ENCODE results near the gene ELANE. TPM values are rescaled to one million over a fixed set of nuclear protein-coding genes. Genes with fewer than 3 reads are reported as not detected.

Gene ELANE
- total RNA-seq, 1 donor from 2014 or later, result not detected

DNA sequence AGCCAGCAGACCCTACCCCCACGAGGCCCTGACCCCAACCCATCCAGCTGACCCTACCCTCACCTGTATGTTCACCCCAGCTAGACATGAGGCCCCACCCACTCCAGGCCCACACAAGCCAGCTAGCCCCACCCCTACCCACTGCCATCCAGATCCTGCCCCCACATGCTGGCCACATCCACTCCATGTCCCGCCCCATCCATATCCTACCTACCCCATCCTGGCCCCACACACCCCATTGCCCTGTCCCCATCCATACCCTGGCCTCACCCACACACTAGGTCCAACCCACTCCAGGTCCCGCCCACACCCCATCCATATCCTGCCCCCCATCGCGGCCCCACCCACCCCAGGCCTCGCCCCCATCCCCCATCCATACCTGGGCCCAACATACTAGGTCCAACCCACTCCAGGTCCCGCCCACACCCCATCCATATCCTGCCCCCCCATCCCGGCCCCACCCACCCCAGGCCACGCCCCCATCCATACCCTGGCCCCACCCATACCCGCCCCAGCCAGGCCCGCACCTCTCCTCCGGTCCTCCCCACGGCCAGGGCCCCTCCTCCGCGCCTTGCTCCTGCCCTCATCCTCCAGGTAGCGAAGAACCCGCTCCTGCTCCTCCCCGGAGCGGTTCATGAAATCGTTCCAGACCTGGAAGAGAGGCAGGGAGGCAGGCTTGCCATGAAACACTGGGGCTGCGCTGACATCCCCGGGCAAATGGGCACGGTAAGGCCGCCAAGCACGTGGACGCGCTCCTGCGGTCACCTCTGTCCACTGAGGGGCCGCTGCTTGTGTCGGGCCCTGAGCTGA, 48.4 kb downstream of the ELANE start:
- Mint-ChIP-seq H3K9me3 (no peaks in the 10 kb centered on the region), H3K4me3 (no peak overlapping the region), H3K27me3 (no peaks in the 10 kb centered on the region), H3K27ac (no peak overlapping the region), H3K4me1 (ENCODE audit: unreplicated experiment) (peaks cover 3% of the 10 kb centered on the region), H3K36me3 (peaks cover 5% of the 10 kb centered on the region)
- TF ChIP-seq, protein P1, sequence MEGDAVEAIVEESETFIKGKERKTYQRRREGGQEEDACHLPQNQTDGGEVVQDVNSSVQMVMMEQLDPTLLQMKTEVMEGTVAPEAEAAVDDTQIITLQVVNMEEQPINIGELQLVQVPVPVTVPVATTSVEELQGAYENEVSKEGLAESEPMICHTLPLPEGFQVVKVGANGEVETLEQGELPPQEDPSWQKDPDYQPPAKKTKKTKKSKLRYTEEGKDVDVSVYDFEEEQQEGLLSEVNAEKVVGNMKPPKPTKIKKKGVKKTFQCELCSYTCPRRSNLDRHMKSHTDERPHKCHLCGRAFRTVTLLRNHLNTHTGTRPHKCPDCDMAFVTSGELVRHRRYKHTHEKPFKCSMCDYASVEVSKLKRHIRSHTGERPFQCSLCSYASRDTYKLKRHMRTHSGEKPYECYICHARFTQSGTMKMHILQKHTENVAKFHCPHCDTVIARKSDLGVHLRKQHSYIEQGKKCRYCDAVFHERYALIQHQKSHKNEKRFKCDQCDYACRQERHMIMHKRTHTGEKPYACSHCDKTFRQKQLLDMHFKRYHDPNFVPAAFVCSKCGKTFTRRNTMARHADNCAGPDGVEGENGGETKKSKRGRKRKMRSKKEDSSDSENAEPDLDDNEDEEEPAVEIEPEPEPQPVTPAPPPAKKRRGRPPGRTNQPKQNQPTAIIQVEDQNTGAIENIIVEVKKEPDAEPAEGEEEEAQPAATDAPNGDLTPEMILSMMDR (conservative IDR thresholded peaks at IDR 0.05), result no peak
- no peak for DNase-seq (ENCODE audit: extremely low spot score, unreplicated experiment)

DNA sequence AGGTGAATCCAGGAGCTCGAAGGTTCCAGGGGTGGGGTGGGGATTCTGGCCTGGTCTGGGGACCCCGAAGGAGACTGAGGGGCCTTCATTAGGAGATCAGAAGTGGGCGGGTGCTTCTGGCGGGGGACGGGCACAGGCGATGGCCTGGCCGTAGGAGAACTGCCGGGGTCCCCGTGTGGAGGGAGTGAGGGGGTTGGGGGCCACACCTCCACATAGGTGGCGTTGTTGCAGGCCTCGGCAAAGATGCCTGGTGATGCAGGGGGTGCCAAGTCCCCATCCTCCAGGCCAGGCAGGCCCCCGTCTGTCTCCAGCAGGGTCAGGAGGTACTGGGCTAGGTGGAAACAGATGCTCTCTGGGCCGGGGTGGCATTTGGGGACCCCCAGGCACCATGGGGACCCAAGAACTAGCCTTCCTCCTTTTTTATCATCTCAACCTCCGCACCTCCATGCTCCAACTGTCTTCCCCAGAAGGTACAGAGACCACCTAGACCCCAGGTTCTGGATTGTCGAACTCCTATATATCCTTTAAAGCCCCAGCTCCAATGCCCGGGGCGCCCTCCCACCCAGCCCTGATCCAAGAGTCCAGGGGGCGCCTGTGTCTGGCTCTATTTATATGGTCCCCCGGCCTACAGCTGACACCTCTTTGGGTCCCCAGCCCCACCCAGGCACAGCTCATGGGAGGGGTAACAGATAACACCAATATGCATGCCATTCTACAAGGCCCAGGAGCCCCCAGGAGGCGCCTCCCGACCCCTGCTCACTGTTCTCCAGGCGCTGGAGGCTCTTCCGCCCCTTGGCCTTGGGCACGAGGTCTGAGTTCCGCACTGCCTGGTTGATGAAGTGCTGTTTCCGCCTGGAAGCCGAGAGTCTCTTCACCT, 49.4 kb downstream of the ELANE start:
- DNase-seq (ENCODE audit: extremely low spot score, unreplicated experiment), result no peak
- Mint-ChIP-seq H3K9me3 (no peaks in the 10 kb centered on the region), H3K27me3 (no peaks in the 10 kb centered on the region), H3K4me3 (no peak overlapping the region), H3K27ac (no peak overlapping the region), H3K4me1 (ENCODE audit: unreplicated experiment) (peaks cover 3% of the 10 kb centered on the region), H3K36me3 (peaks cover 5% of the 10 kb centered on the region)
- TF ChIP-seq, protein P1 (conservative IDR thresholded peaks at IDR 0.05), result no peak

DNA sequence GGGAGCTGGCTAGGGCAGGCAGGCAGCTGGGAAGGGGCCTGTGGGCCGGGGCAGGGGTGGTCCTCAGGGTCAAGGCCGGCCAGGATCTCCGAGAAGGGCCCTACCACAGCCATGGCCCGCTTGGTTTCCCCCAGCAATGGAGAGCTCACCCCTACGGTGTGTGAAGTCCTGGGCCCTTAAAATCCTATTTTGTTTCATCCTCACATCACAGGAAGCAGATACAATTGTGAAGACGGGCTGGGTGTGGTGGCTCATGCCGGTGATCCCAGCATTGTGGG, 49.9 kb downstream of the ELANE start:
- peaks cover 3% of the 10 kb centered on the region for H3K4me1 Mint-ChIP-seq (ENCODE audit: unreplicated experiment)
- peaks cover 1% of the 10 kb centered on the region for H3K36me3 Mint-ChIP-seq
- no peak for DNase-seq (ENCODE audit: extremely low spot score, unreplicated experiment)
- no peak overlapping the region for H3K27ac Mint-ChIP-seq
- H3K27me3 Mint-ChIP-seq, result no peaks in the 10 kb centered on the region
- H3K9me3 Mint-ChIP-seq, result no peaks in the 10 kb centered on the region
- TF ChIP-seq, protein P1 (conservative IDR thresholded peaks at IDR 0.05), result no peak
- H3K4me3 Mint-ChIP-seq, result no peak overlapping the region

DNA sequence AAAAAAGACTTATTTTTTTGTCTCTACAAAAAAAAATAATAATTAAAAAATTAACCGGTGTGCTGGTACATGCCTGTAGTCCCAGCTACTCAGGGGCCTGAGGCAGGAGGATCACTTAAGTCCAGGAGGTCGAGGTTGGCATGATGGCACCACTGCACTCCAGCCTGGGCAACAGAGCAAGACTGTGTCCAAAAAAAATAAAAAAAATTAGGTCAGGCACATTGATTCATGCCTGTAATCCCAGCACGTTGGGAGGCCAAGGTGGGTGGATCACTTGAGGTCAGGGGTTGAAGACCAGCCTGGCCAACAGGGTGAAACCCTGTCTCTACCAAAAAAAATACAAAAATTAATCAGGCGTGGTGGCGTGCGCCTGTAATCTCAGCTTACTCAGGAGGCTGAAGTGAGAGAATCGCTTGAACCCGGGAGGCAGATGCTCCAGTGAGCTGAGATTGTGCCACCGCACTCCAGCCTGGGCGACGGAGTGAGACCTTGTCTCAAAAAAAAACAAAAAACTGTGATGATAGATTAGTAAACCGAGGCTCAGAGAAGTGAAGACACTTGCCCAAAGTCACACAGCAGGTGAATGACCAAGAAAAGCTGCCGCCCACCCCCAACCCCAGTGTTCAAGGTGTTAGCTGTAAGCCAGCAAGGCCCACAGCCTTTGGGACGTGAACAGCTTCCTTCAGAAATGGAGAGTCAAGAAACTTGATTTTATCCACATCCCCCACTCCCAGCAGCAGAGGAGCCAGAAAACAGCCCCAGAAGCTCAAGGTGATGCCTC, 50.5 kb downstream of the ELANE start:
- Mint-ChIP-seq H3K27ac (no peak overlapping the region), H3K27me3 (no peaks in the 10 kb centered on the region), H3K4me1 (ENCODE audit: unreplicated experiment) (peaks cover 3% of the 10 kb centered on the region), H3K9me3 (no peaks in the 10 kb centered on the region), H3K36me3 (no peaks in the 10 kb centered on the region), H3K4me3 (peak overlapping the region; percentile 11)
- DNase-seq (ENCODE audit: extremely low spot score, unreplicated experiment), result no peak
- TF ChIP-seq, protein P1 (conservative IDR thresholded peaks at IDR 0.05), result no peak

DNA sequence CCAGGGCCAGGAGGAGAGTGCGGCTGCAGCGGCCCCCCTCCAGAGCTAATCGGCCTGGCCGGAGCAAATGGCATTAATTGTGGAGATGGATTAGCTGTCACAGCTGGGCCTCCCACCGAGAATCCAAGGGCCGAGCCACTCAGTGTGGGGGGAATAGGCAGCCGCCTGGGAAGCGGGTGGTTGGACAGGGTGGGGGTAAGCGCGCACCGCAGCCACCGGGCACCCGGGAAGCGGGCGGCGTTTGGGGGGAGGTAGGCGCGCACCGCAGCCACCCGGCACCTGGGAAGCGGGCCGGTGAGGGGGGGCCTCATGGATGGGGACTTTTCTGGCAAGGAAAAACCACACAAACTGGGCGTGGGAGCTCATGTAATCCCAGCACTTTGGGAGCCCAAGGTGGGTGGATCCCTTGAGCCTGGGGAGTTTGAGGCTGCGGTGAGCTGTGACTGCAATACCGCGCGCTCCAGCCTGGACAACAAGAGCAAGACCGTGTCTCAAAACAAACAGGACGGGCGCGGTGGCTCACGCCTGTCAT, 51.2 kb downstream of the ELANE start:
- TF ChIP-seq, protein P1 (conservative IDR thresholded peaks at IDR 0.05), result no peak
- Mint-ChIP-seq H3K27me3 (no peaks in the 10 kb centered on the region), H3K4me1 (ENCODE audit: unreplicated experiment) (peaks cover 3% of the 10 kb centered on the region), H3K4me3 (no peak overlapping the region), H3K9me3 (no peaks in the 10 kb centered on the region), H3K27ac (no peak overlapping the region), H3K36me3 (no peaks in the 10 kb centered on the region)
- DNase-seq (ENCODE audit: extremely low spot score, unreplicated experiment), result no peak

All from type B pancreatic cell (in vitro differentiated cells).